K562 (cell line): ENCODE results near the gene MALAT1. TPM values are rescaled to one million over a fixed set of nuclear protein-coding genes. Genes with fewer than 3 reads are reported as not detected.

Experiments used
- ATF3 ChIP-seq, 2 experiments: fragments of 450-650 bp in 1 of 2; sonication (generic) in 1 of 2; formaldehyde crosslinking in 1 of 2; IDR thresholded peaks in 1 of 2; conservative IDR thresholded peaks in 1 of 2; 2 replicates each; pipeline versions ENCODE4 v1.6.1 to v1.8.1; 2016 to 2023; ENCODE audit warnings: mild to moderate bottlenecking in 2 of 2, moderate library complexity in 2 of 2, inconsistent platforms in 1 of 2, missing genetic modification reagents in 1 of 2
- BMI1 ChIP-seq: fragments of 150-350 bp; IDR thresholded peaks from 2 replicates; pipeline ENCODE4 v1.6.1; 2014; ENCODE audit warnings: low read length
- CHD2 ChIP-seq: IDR thresholded peaks from 2 replicates; pipeline ENCODE4 v1.6.1; 2011; ENCODE audit warnings: low read depth, low read length
- CLOCK ChIP-seq: fragments of 250-450 bp; sonication (Bioruptor Pico); IDR thresholded peaks from 2 replicates; pipeline ENCODE4 v1.4.0; 2020; ENCODE audit warnings: mild to moderate bottlenecking, moderate library complexity, borderline replicate concordance
- EGR1 ChIP-seq: fragments of 450-650 bp; conservative IDR thresholded peaks from 2 replicates; pipeline ENCODE4 v1.6.1; 2017; ENCODE audit warnings: mild to moderate bottlenecking
- ETV6 ChIP-seq, 3 experiments: fragments of 150-350 bp in 1 of 3; sonication (generic) in 1 of 3; formaldehyde crosslinking in 1 of 3; IDR thresholded peaks; 2 replicates each; pipeline versions ENCODE4 v1.6.1 to v1.8.0; 2014 to 2022; ENCODE audit warnings: borderline replicate concordance in 2 of 3, low read depth in 2 of 3, antibody characterized with exemption in 1 of 3, low read length in 1 of 3, mild to moderate bottlenecking in 1 of 3, missing genetic modification reagents in 1 of 3
- HBP1 ChIP-seq: fragments of 450-650 bp; formaldehyde crosslinking; IDR thresholded peaks from 2 replicates; pipeline ENCODE4 v1.4.0; 2022; ENCODE audit warnings: missing genetic modification characterization
- MBD2 ChIP-seq: sonication (generic); IDR thresholded peaks from 2 replicates; pipeline ENCODE4 v1.6.1; 2016; ENCODE audit warnings: low read depth, borderline replicate concordance
- MTA3 ChIP-seq: fragments of 450-650 bp; formaldehyde crosslinking; IDR thresholded peaks from 2 replicates; pipeline ENCODE4 v1.6.1; 2017; ENCODE audit warnings: mild to moderate bottlenecking, borderline replicate concordance
- POLR2G ChIP-seq: fragments of 200-400 bp; formaldehyde crosslinking; IDR thresholded peaks from 2 replicates; pipeline ENCODE4 v1.6.1; 2017; ENCODE audit warnings: low read depth, mild to moderate bottlenecking, antibody characterized with exemption, low read length, moderate library complexity
- RCOR1 ChIP-seq, 2 experiments: IDR thresholded peaks; 2 replicates each; pipeline ENCODE4 v1.6.1; 2012; ENCODE audit warnings: low read depth in 2 of 2, low read length in 2 of 2, borderline replicate concordance in 1 of 2, improper control_type of control experiment in 1 of 2
- SMAD3 ChIP-seq: fragments of 450-650 bp; formaldehyde crosslinking; conservative IDR thresholded peaks from 2 replicates; pipeline ENCODE4 v1.4.0; 2020; ENCODE audit warnings: mild to moderate bottlenecking
- SP2 ChIP-seq: IDR thresholded peaks from 2 replicates; pipeline ENCODE4 v1.6.1; 2011; ENCODE audit warnings: mild to moderate bottlenecking, low read depth, low read length, moderate library complexity; ENCODE audit not compliant: poor library complexity, severe bottlenecking; ENCODE audit errors: extremely low read depth
- SREBF1 ChIP-seq: fragments of 150-350 bp; IDR thresholded peaks from 2 replicates; pipeline ENCODE4 v1.6.1; 2014; ENCODE audit warnings: antibody characterized with exemption, low read depth, low read length, borderline replicate concordance
- THAP12 ChIP-seq: fragments of 250-450 bp; sonication (Bioruptor Pico); IDR thresholded peaks from 2 replicates; pipeline ENCODE4 v1.9.0; 2021; ENCODE audit warnings: mild to moderate bottlenecking, inconsistent platforms
- ZFX ChIP-seq: sonication (generic); formaldehyde crosslinking; IDR thresholded peaks from 2 replicates; pipeline ENCODE4 v1.8.0; 2022; ENCODE audit warnings: mild to moderate bottlenecking, missing genetic modification reagents, moderate library complexity
- ZNF124 ChIP-seq: sonication (generic); formaldehyde crosslinking; IDR thresholded peaks from 2 replicates; pipeline ENCODE4 v1.8.1; 2022; ENCODE audit warnings: missing genetic modification reagents
- ZNF165 ChIP-seq: fragments of 250-450 bp; sonication (Bioruptor Pico); IDR thresholded peaks from 2 replicates; pipeline ENCODE4 v1.4.0; 2020; ENCODE audit warnings: borderline replicate concordance
- ZNF79 ChIP-seq: fragments of 250-450 bp; sonication (Bioruptor Pico); IDR thresholded peaks from 2 replicates; pipeline ENCODE4 v1.4.0; 2020; ENCODE audit warnings: low read depth, mild to moderate bottlenecking, moderate library complexity
- polyA plus RNA-seq, 8 experiments: library from polyadenylated mRNA; depleted of rRNA in 4 of 8; stranded (reverse) in 5 of 8; unstranded in 3 of 8; fragments of >200 nt; fragmentation: Nextera tagmentation in 2 of 8; fragmentation: Illumina TruSeq in 1 of 8; extraction: Ambion mirVana in 2 of 8; extraction: Trizol in 1 of 8; gene quantifications; 2 replicates each; pipeline versions ENCODE4 v1.2.1 to v1.2.3, GENCODE V29; 2011 to 2014; ENCODE audit warnings: inconsistent platforms in 1 of 8, missing spikeins in 1 of 8
- total RNA-seq, 7 experiments: library from RNA; depleted of rRNA in 6 of 7; stranded (reverse); fragments of >200 nt in 6 of 7; fragmentation: Illumina TruSeq in 2 of 7; extraction: Trizol in 2 of 7; gene quantifications; 2 replicates each; pipeline versions ENCODE4 v1.2.1 to v1.2.3, GENCODE V29; 2011 to 2021; ENCODE audit warnings: low replicate concordance in 1 of 7

MALAT1 gene
- total and polyA plus RNA-seq, 9 of the 15 experiments (the other 6 are each of a cell fraction or from before 2014, with no cell fraction given), result 363 to 8,715 (median 2,351) TPM

DNA sequence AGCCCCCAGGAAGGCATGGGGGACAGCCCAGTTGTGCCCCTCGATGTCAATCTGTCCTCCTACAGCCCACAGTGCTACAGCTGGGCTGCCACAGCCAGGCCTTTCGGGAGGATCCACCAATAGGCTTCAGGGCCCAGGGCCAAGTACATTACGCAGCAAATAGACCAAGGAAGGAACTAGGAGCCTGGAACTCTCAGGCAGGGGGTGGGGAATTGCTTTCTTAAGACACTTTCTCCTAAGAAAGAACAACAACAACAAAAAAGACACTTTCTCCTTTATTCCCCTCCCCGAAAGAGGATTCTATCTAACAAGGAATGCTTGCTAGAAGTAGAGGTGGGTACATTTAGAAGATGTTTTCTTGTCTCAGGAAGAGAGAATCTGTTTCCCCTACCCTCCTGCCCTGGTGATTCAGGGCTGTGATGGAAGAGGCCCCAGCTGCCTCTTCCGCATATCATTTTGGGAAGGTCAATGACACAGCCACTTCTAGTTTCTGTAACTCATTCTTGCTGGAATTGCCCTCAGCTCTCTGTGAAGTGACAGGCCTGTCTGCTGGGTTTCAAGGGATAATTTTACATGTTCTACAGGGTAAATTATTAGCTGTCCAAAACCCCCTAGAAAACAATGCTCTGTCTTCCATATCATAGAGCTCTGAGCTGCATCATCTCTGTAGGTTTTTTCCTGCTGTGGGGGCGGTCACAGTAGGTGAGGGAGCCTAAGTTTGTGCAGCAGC is 6.0 kb upstream of the MALAT1 start (continued):
- no peak for TF ChIP-seq CHD2
- no peak for TF ChIP-seq SMAD3
- no peak for TF ChIP-seq ETV6 (IDR thresholded peaks at IDR 0.05; ENCODE audit: borderline replicate concordance in 1 of 2, low read depth in 2 of 2, low read length in 1 of 2)
- TF ChIP-seq ETV6 (CRISPR knock-in tag; IDR thresholded peaks at IDR 0.05; ENCODE audit: borderline replicate concordance), result no peak
- TF ChIP-seq ZNF124, result no peak
- no peak for TF ChIP-seq SP2
- TF ChIP-seq EGR1, result peak; percentile 79
- no peak for TF ChIP-seq ZNF79 (CRISPR knock-in tag)
- no peak for TF ChIP-seq ZNF165
- TF ChIP-seq ATF3 (IDR thresholded peaks at IDR 0.05), result peak; percentile 45; the same call in 1 of the 2 replicates
- no peak for TF ChIP-seq ATF3 (CRISPR knock-in tag; conservative IDR thresholded peaks at IDR 0.05)
- no peak for TF ChIP-seq BMI1
- 0 out of 2 replicates have a peak, but pooled peaks have one; percentile 24 for TF ChIP-seq MBD2
- TF ChIP-seq MTA3, result peak; percentile 19; the same call in 1 of the 2 replicates
- peak; percentile 44; the same call in 1 of the 2 replicates for TF ChIP-seq ZFX (CRISPR knock-in tag)
- TF ChIP-seq RCOR1 (IDR thresholded peaks at IDR 0.05; ENCODE audit: borderline replicate concordance in 1 of 2, low read depth in 2 of 2, low read length in 2 of 2), result no peak
- no peak for TF ChIP-seq THAP12 (CRISPR knock-in tag)
- TF ChIP-seq POLR2G, result no peak
- no peak for TF ChIP-seq HBP1 (CRISPR knock-in tag)
- TF ChIP-seq SREBF1, result no peak
- TF ChIP-seq CLOCK, result no peak
